CD14-positive monocyte (primary cell): Measurements from ENCODE around the gene IFNGR2. TPM values are rescaled to one million over a fixed set of nuclear protein-coding genes. Genes with fewer than 3 reads are reported as not detected.

Experiments used
- DNase-seq, 3 donors: peaks; one replicate each; pipeline ENCODE4 v3.0.0-alpha.2; 2011 to 2022
- H2AFZ ChIP-seq: 2 replicates; pipeline ENCODE4 v1.6.0; 2012; ENCODE audit warnings: mild to moderate bottlenecking, low read depth, low read length, inconsistent platforms; ENCODE audit not compliant: insufficient read depth, poor library complexity, severe bottlenecking
- H3K27ac ChIP-seq, 2 donors: 1 replicate in 1 of 2; 2 replicates in 1 of 2; pipeline ENCODE4 v1.5.1; 2012 to 2013; ENCODE audit warnings: low read length in 2 of 2, control low read depth in 1 of 2, inconsistent platforms in 1 of 2, low read depth in 1 of 2, mild to moderate bottlenecking in 1 of 2
- H3K27me3 ChIP-seq, 2 donors: one replicate each; pipeline versions ENCODE4 v1.6.0 to v1.6.1; 2011 to 2013; ENCODE audit warnings: low read length in 2 of 2; ENCODE audit not compliant: control insufficient read depth in 2 of 2, insufficient read depth in 2 of 2
- H3K36me3 ChIP-seq, 2 donors: replicated peaks in 1 of 2; 1 replicate in 1 of 2; 2 replicates in 1 of 2; pipeline versions ENCODE4 v1.5.1 to v1.6.1; 2012 to 2013; ENCODE audit warnings: low read length in 2 of 2, control low read depth in 1 of 2, inconsistent platforms in 1 of 2, mild to moderate bottlenecking in 1 of 2; ENCODE audit not compliant: insufficient read depth in 2 of 2, control insufficient read depth in 1 of 2
- H3K4me1 ChIP-seq, 2 donors: 1 replicate in 1 of 2; 2 replicates in 1 of 2; pipeline versions ENCODE4 v1.5.1 to v1.6.1; 2012 to 2013; ENCODE audit warnings: low read length in 2 of 2, control low read depth in 1 of 2, inconsistent platforms in 1 of 2, mild to moderate bottlenecking in 1 of 2, moderate library complexity in 1 of 2; ENCODE audit not compliant: insufficient read depth in 2 of 2, control insufficient read depth in 1 of 2
- H3K4me2 ChIP-seq: replicated peaks from 2 replicates; pipeline ENCODE3; 2012; ENCODE audit warnings: low read length, moderate library complexity, mild to moderate bottlenecking; ENCODE audit not compliant: poor library complexity, severe bottlenecking; ENCODE audit errors: extremely low read depth
- H3K4me3 ChIP-seq, 3 experiments: fragments of 200-600 bp in 1 of 3; sonication (generic) in 1 of 3; replicated peaks in 1 of 3; 1 replicate in 2 of 3; 2 replicates in 1 of 3; pipeline ENCODE4 v1.5.1; 2011 to 2013; ENCODE audit warnings: low read length in 3 of 3, mild to moderate bottlenecking in 3 of 3, control low read depth in 2 of 3, low read depth in 2 of 3, inconsistent platforms in 1 of 3, moderate library complexity in 1 of 3
- H3K79me2 ChIP-seq: 2 replicates; pipeline ENCODE4 v1.6.0; 2012; ENCODE audit warnings: mild to moderate bottlenecking, control low read depth, inconsistent platforms, low read length, moderate library complexity; ENCODE audit not compliant: insufficient read depth
- H3K9ac ChIP-seq: 2 replicates; pipeline ENCODE4 v1.6.0; 2017; ENCODE audit warnings: low read length, mild to moderate bottlenecking; ENCODE audit not compliant: insufficient read depth, poor library complexity, severe bottlenecking
- H3K9me3 ChIP-seq, 2 donors: replicated peaks in 1 of 2; 1 replicate in 1 of 2; 2 replicates in 1 of 2; pipeline versions ENCODE4 v1.5.1 to v1.6.1; 2012 to 2013; ENCODE audit warnings: low read length in 2 of 2, control low read depth in 1 of 2; ENCODE audit not compliant: control insufficient read depth in 1 of 2, insufficient read depth in 1 of 2
- H4K20me1 ChIP-seq: 2 replicates; pipeline ENCODE4 v1.6.0; 2012; ENCODE audit warnings: mild to moderate bottlenecking, low read length, control low read depth, moderate library complexity; ENCODE audit not compliant: insufficient read depth
- H3K27ac Mint-ChIP-seq, 7 donors: one replicate each; pipeline ENCODE4 v1.8.0; 2020; ENCODE audit warnings: mild to moderate bottlenecking in 7 of 7, mixed read lengths in 7 of 7, moderate library complexity in 6 of 7, inconsistent platforms in 2 of 7
- H3K27me3 Mint-ChIP-seq, 3 donors: one replicate each; pipeline ENCODE4 v1.8.0; 2021 to 2022; ENCODE audit warnings: low read depth in 3 of 3, mild to moderate bottlenecking in 3 of 3, mixed read lengths in 3 of 3, moderate library complexity in 3 of 3, inconsistent platforms in 1 of 3
- H3K36me3 Mint-ChIP-seq, 2 donors: one replicate each; pipeline ENCODE4 v1.8.0; 2020; ENCODE audit warnings: mixed read lengths in 2 of 2, inconsistent platforms in 1 of 2, mild to moderate bottlenecking in 1 of 2
- H3K4me1 Mint-ChIP-seq: one replicate; pipeline ENCODE4 v1.8.0; 2020; ENCODE audit warnings: mild to moderate bottlenecking, mixed read lengths
- H3K4me3 Mint-ChIP-seq, 2 donors: one replicate each; pipeline ENCODE4 v1.8.0; 2020; ENCODE audit warnings: mild to moderate bottlenecking in 2 of 2, mixed read lengths in 2 of 2, moderate library complexity in 1 of 2
- H3K9me3 Mint-ChIP-seq, 7 donors: one replicate each; pipeline ENCODE4 v1.8.0; 2020 to 2022; ENCODE audit warnings: mixed read lengths in 7 of 7, mild to moderate bottlenecking in 6 of 7, moderate library complexity in 6 of 7, inconsistent platforms in 2 of 7
- WGBS: methylation state at CpG from one replicate; pipeline ENCODE4 v1.1.5; 2013; ENCODE audit warnings: missing lambda C conversion rate; ENCODE audit not compliant: insufficient coverage; 5-methylcytosine and 5-hydroxymethylcytosine counted together
- intact Hi-C, 2 donors: fragments of 100-400 bp; cut with micrococcal nuclease; formaldehyde crosslinking; loops; one replicate each; pipeline versions ENCODE4 v1.15.0 to v1.15.1; 2023
- polyA plus RNA-seq, 3 donors: library from polyadenylated mRNA; depleted of rRNA in 1 of 3; unstranded in 2 of 3; stranded (reverse) in 1 of 3; fragments of 300-500 nt in 2 of 3; fragments of >200 nt in 1 of 3; fragmentation: Illumina TruSeq in 2 of 3; gene quantifications; 1 replicate in 2 of 3; 2 replicates in 1 of 3; pipeline ENCODE4 v1.2.3, GENCODE V29; 2012 to 2021
- TF ChIP-seq, protein P1 (sequence below): fragments of 200-600 bp; IDR thresholded peaks from one replicate; pipeline ENCODE4 v1.8.0; 2022; ENCODE audit warnings: antibody characterized with exemption, mild to moderate bottlenecking

IFNGR2 gene
- polyA plus RNA-seq, 3 donors, result 204 to 324 (median 260) TPM

DNA sequence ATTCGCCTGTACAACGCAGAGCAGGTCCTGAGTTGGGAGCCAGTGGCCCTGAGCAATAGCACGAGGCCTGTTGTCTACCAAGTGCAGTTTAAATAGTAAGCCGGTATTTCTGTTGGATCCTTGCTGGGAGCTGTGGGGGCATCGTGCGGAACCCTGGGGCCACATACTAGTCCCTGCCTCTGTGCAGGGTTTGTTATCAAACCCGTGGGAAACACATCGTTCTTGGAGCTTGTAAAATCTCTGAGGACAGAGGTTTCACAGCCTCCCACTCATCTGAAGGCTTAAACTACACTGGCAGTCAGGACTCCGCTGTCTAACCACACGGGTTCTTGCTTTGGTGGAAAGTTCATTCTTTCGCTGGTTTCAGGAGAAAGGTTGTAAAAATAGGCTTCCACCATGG, 11.7 kb downstream of the IFNGR2 start:
- intact Hi-C loops, result no loop called here
- Mint-ChIP-seq H3K27me3 (peaks cover 0 to 4% (median 0%) of the 10 kb centered on the region in 3 donors), H3K4me1 (peaks cover 37% of the 10 kb centered on the region), H3K4me3 (no peak overlapping the region), H3K9me3 (no peaks in the 10 kb centered on the region), H3K36me3 (peaks cover 82 to 99% of the 10 kb centered on the region in 2 donors), H3K27ac (peak overlapping the region in 6 of 7 donors; percentile 14 to 87 (median 32))
- no peaks in the 10 kb centered on the region for H3K9me3 ChIP-seq
- peaks cover 100% of the 10 kb centered on the region for H4K20me1 ChIP-seq
- no peak overlapping the region for H3K4me3 ChIP-seq
- no peak for DNase-seq
- peaks cover 100% of the 10 kb centered on the region for H3K79me2 ChIP-seq
- H3K4me2 ChIP-seq, result no peak overlapping the region
- H3K9ac ChIP-seq, result no peak overlapping the region
- H3K27me3 ChIP-seq, result no peaks in the 10 kb centered on the region
- peak overlapping the region in 1 of 2 donors; percentile 53 for H3K27ac ChIP-seq
- peaks cover 12 to 41% of the 10 kb centered on the region in 2 donors for H3K4me1 ChIP-seq
- H3K36me3 ChIP-seq, result peaks cover 84 to 95% of the 10 kb centered on the region in 2 donors
- TF ChIP-seq, protein P1, sequence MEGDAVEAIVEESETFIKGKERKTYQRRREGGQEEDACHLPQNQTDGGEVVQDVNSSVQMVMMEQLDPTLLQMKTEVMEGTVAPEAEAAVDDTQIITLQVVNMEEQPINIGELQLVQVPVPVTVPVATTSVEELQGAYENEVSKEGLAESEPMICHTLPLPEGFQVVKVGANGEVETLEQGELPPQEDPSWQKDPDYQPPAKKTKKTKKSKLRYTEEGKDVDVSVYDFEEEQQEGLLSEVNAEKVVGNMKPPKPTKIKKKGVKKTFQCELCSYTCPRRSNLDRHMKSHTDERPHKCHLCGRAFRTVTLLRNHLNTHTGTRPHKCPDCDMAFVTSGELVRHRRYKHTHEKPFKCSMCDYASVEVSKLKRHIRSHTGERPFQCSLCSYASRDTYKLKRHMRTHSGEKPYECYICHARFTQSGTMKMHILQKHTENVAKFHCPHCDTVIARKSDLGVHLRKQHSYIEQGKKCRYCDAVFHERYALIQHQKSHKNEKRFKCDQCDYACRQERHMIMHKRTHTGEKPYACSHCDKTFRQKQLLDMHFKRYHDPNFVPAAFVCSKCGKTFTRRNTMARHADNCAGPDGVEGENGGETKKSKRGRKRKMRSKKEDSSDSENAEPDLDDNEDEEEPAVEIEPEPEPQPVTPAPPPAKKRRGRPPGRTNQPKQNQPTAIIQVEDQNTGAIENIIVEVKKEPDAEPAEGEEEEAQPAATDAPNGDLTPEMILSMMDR, result no peak
- WGBS, result 96% methylated on average over 9 of the region's 11 CpGs
- no peak overlapping the region for H2AFZ ChIP-seq

- H3K27me3 Mint-ChIP-seq, result peaks cover 0 to 2% (median 0%) of the 10 kb centered on the region in 3 donors
- H3K36me3 Mint-ChIP-seq, result peaks cover 81 to 99% of the 10 kb centered on the region in 2 donors
- Histone ChIP-seq H3K9ac (no peak overlapping the region), H3K9me3 (no peaks in the 10 kb centered on the region), H3K36me3 (peaks cover 87 to 99% of the 10 kb centered on the region in 2 donors), H3K4me1 (peaks cover 0 to 6% of the 10 kb centered on the region in 2 donors), H3K79me2 (peaks cover 100% of the 10 kb centered on the region), H4K20me1 (peaks cover 100% of the 10 kb centered on the region), H3K27me3 (no peaks in the 10 kb centered on the region), H3K4me3 (no peak overlapping the region), H2AFZ (no peak overlapping the region), H3K27ac (no peak overlapping the region), H3K4me2 (no peak overlapping the region)
- H3K4me3 Mint-ChIP-seq, result no peak overlapping the region
- H3K4me1 Mint-ChIP-seq, result peaks cover 12% of the 10 kb centered on the region
- peaks cover 0 to 3% (median 0%) of the 10 kb centered on the region in 7 donors for H3K9me3 Mint-ChIP-seq
- no peak for DNase-seq
- 100% methylated on average over 2 of the region's 2 CpGs for WGBS
- H3K27ac Mint-ChIP-seq, result peak overlapping the region in 3 of 7 donors; percentile 50 to 66 (median 60)
- intact Hi-C loops, result no loop called here
- TF ChIP-seq, protein P1, result no peak
Observed at GRCh38 chr21:33418691-33419090, 15.5 kb downstream of the IFNGR2 start.
